Prostate gland (tissue), 2 donors: Measurements from ENCODE around the gene GABARAPL1. TPM values are rescaled to one million over a fixed set of nuclear protein-coding genes. Genes with fewer than 3 reads are reported as not detected.
A peak's percentile ranks its signal among the peaks of the same experiment; 100 is the strongest.
"Not testable (repeated sequence)": the region's sequence is repeated elsewhere in the genome, so short reads cannot be mapped to it uniquely, and the experiment has no call there.

Source experiments
- DNase-seq: peaks from one replicate; pipeline ENCODE4 v3.0.0-alpha.2; 2019; ENCODE audit warnings: low spot score
- H3K27ac ChIP-seq, 2 donors: fragments of 200-600 bp; sonication (generic); 2 replicates each; pipeline ENCODE4 v1.5.1; 2017 to 2019
- H3K27me3 ChIP-seq: fragments of 200-600 bp; sonication (generic); replicated peaks from 2 replicates; pipeline ENCODE4 v1.5.1; 2019; ENCODE audit not compliant: insufficient read depth
- H3K36me3 ChIP-seq, 2 donors: fragments of 200-600 bp; sonication (generic); 1 replicate in 1 of 2; 2 replicates in 1 of 2; pipeline versions ENCODE4 v1.5.1 to v1.8.1; 2017 to 2019
- H3K4me1 ChIP-seq: fragments of 200-600 bp; sonication (generic); replicated peaks from 2 replicates; pipeline ENCODE4 v1.5.1; 2019
- H3K4me3 ChIP-seq, 2 donors: fragments of 200-600 bp; sonication (generic); 2 replicates each; pipeline ENCODE4 v1.5.1; 2017 to 2019
- H3K9me3 ChIP-seq: fragments of 200-600 bp; sonication (generic); 2 replicates; pipeline ENCODE4 v1.5.1; 2017
- CTCF ChIP-seq, 4 experiments: fragments of 200-600 bp in 2 of 4; fragments of 450-650 bp in 2 of 4; sonication (generic) in 2 of 4; IDR thresholded peaks; 1 replicate in 3 of 4; 2 replicates in 1 of 4; pipeline ENCODE4 v1.5.1; 2016 to 2019; ENCODE audit warnings: antibody characterized with exemption in 4 of 4, mild to moderate bottlenecking in 2 of 4, moderate library complexity in 2 of 4
- POLR2A ChIP-seq: fragments of 450-650 bp; IDR thresholded peaks from one replicate; pipeline ENCODE4 v1.6.1; 2016; ENCODE audit warnings: antibody characterized with exemption, mild to moderate bottlenecking
- POLR2AphosphoS5 ChIP-seq: sonication (generic); formaldehyde crosslinking; IDR thresholded peaks from one replicate; pipeline ENCODE4 v1.6.1; 2017; ENCODE audit warnings: antibody characterized with exemption
- WGBS: methylation state at CpG from one replicate; pipeline ENCODE4 v1.1.5; 2018; 5-methylcytosine and 5-hydroxymethylcytosine counted together
- intact Hi-C: fragments of 100-400 bp; cut with DNase I; formaldehyde crosslinking; loops from one replicate; pipeline ENCODE4 v1.14.2; 2022
- total RNA-seq, 2 donors: library from RNA; depleted of rRNA; stranded (reverse); fragments of >200 nt; gene quantifications; one replicate each; pipeline ENCODE4 v1.1.0, GENCODE V29; 2016

GABARAPL1 gene
- total RNA-seq, 2 donors from 2014 or later = 78.2 to 95.9 TPM

- peak; percentile 91 for DNase-seq
- Histone ChIP-seq H3K27me3 (no peaks in the 10 kb centered on the region), H3K36me3 (peaks cover 10 to 18% of the 10 kb centered on the region in 2 donors), H3K27ac (peak overlapping the region; percentile 62 to 71), H3K4me1 (no peaks in the 10 kb centered on the region), H3K9me3 (no peaks in the 10 kb centered on the region), H3K4me3 (no peak overlapping the region)
- 17% methylated on average over 8 of the region's 8 CpGs for WGBS
- intact Hi-C loops = no loop called here
- no peak for TF ChIP-seq CTCF (IDR thresholded peaks at IDR 0.05)
- TF ChIP-seq POLR2AphosphoS5 = peak; percentile 98
- TF ChIP-seq POLR2A = no peak
These were observed 7.9 kb downstream of the GABARAPL1 start for GRCh38 chr12:10220398-10221077.

DNA sequence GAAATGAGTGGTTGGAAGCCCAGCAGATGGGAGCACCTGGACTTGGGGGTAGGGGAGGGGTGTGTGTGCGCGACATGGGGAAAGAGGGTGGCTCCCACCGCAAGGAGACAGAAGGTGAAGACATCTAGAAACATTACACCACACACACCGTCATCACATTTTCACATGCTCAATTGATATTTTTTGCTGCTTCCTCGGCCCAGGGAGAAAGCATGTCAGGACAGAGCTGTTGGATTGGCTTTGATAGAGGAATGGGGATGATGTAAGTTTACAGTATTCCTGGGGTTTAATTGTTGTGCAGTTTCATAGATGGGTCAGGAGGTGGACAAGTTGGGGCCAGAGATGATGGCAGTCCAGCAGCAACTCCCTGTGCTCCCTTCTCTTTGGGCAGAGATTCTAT lies 9.2 kb downstream of the GABARAPL1 start:
- Histone ChIP-seq H3K27me3 (no peaks in the 10 kb centered on the region), H3K9me3 (no peaks in the 10 kb centered on the region), H3K36me3 (peaks cover 10 to 18% of the 10 kb centered on the region in 2 donors), H3K27ac (no peak overlapping the region), H3K4me1 (no peaks in the 10 kb centered on the region), H3K4me3 (no peak overlapping the region)
- intact Hi-C loops = no loop called here
- no peak for DNase-seq
- WGBS = 74% methylated on average over 5 of the region's 5 CpGs
- TF ChIP-seq POLR2A (no peak), POLR2AphosphoS5 (no peak), CTCF (IDR thresholded peaks at IDR 0.05) (no peak)

GRCh38 chr12:10223208-10223607 lies 10.5 kb downstream of the GABARAPL1 start:
- peaks cover 10 to 18% of the 10 kb centered on the region in 2 donors for H3K36me3 ChIP-seq
- intact Hi-C loops = no loop called here
- H3K4me3 ChIP-seq = no peak overlapping the region
- H3K4me1 ChIP-seq = no peaks in the 10 kb centered on the region
- TF ChIP-seq CTCF (IDR thresholded peaks at IDR 0.05) = no peak
- no peak for TF ChIP-seq POLR2A
- no peak for TF ChIP-seq POLR2AphosphoS5
- H3K27me3 ChIP-seq = no peaks in the 10 kb centered on the region
- WGBS = 87% methylated on average over 5 of the region's 5 CpGs
- no peak overlapping the region for H3K27ac ChIP-seq
- no peak for DNase-seq
- H3K9me3 ChIP-seq = no peaks in the 10 kb centered on the region

DNA sequence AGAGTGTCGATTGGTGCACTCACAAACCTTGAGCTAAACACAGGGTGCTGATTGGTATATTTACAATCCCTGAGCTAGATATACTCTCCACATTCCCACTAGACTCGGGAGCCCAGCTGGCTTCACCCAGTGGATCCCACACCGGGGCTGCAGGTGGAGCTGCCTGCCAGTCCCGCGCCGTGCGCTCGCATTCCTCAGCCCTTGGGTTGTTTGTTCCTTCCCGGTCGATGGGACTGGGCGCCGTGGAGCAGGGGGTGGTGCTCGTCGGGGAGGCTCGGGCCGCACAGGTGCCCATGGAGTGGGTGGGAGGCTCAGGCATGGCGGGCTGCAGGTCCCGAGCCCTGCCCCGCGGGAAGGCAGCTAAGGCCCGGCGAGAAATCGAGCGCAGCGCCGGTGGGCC lies 12.7 kb downstream of the GABARAPL1 start:
- H3K4me1 ChIP-seq, H3K27ac ChIP-seq, H3K27me3 ChIP-seq, H3K4me3 ChIP-seq, DNase-seq, H3K9me3 ChIP-seq, intact Hi-C loops: not testable (repeated sequence)
- H3K36me3 ChIP-seq = peaks cover 10 to 18% of the 10 kb centered on the region in 2 donors
- 97% methylated on average over 21 of the region's 26 CpGs for WGBS

- TF ChIP-seq POLR2A = no peak
- no peak for TF ChIP-seq POLR2AphosphoS5
- TF ChIP-seq CTCF (IDR thresholded peaks at IDR 0.05) = no peak
- DNase-seq = no peak
- no peaks in the 10 kb centered on the region for H3K27me3 ChIP-seq
- H3K36me3 ChIP-seq = peaks cover 10 to 18% of the 10 kb centered on the region in 2 donors
- WGBS = 99% methylated on average over 6 of the region's 6 CpGs
- no peak overlapping the region for H3K27ac ChIP-seq
- intact Hi-C loops = no loop called here
- no peaks in the 10 kb centered on the region for H3K4me1 ChIP-seq
- H3K9me3 ChIP-seq = no peaks in the 10 kb centered on the region
- no peak overlapping the region for H3K4me3 ChIP-seq
These were observed 13.4 kb downstream of the GABARAPL1 start for GRCh38 chr12:10226086-10226485.
